ENCODE measurements around the gene HDLBP. TPM values are rescaled to one million over a fixed set of nuclear protein-coding genes. Genes with fewer than 3 reads are reported as not detected.
"Not testable (repeated sequence)": the region's sequence is repeated elsewhere in the genome, so short reads cannot be mapped to it uniquely, and the experiment has no call there.

The HDLBP gene
- total RNA-seq, 2 donors from 2014 or later = 274 to 287 TPM

GRCh38 chr2:241197947-241198346, 117.5 kb downstream of the HDLBP start:
- no peak for TF ChIP-seq CTCF (IDR thresholded peaks at IDR 0.05)
- Histone ChIP-seq H3K27me3 (no peaks in the 10 kb centered on the region), H3K9me3 (no peaks in the 10 kb centered on the region), H3K27ac (no peak overlapping the region), H3K4me3 (no peak overlapping the region), H3K4me1 (no peaks in the 10 kb centered on the region), H3K36me3 (no peaks in the 10 kb centered on the region)
- no peak for DNase-seq (ENCODE audit: low spot score)

GRCh38 chr2:241197246-241197645, 118.2 kb downstream of the HDLBP start:
- not testable (repeated sequence) for DNase-seq (ENCODE audit: low spot score); H3K9me3 ChIP-seq; H3K4me1 ChIP-seq; H3K4me3 ChIP-seq; H3K27ac ChIP-seq; H3K36me3 ChIP-seq; H3K27me3 ChIP-seq

- no peaks in the 10 kb centered on the region for H3K27me3 ChIP-seq
- H3K36me3 ChIP-seq = no peaks in the 10 kb centered on the region
- no peaks in the 10 kb centered on the region for H3K4me1 ChIP-seq
- H3K4me3 ChIP-seq = no peak overlapping the region
- DNase-seq (ENCODE audit: low spot score) = no peak
- TF ChIP-seq CTCF (IDR thresholded peaks at IDR 0.05) = no peak
- H3K9me3 ChIP-seq = no peaks in the 10 kb centered on the region
- H3K27ac ChIP-seq = no peak overlapping the region
Measured at GRCh38 chr2:241195506-241196130, 119.9 kb downstream of the HDLBP start.

- Histone ChIP-seq H3K36me3 (no peaks in the 10 kb centered on the region), H3K27me3 (no peaks in the 10 kb centered on the region), H3K27ac (no peak overlapping the region), H3K9me3 (no peaks in the 10 kb centered on the region), H3K4me1 (no peaks in the 10 kb centered on the region), H3K4me3 (no peak overlapping the region)
- DNase-seq (ENCODE audit: low spot score) = no peak
- no peak for TF ChIP-seq CTCF (IDR thresholded peaks at IDR 0.05)
Measured at GRCh38 chr2:241194811-241195210, 120.7 kb downstream of the HDLBP start.

- Histone ChIP-seq H3K9me3 (no peaks in the 10 kb centered on the region), H3K27me3 (no peaks in the 10 kb centered on the region), H3K4me1 (no peaks in the 10 kb centered on the region), H3K36me3 (no peaks in the 10 kb centered on the region), H3K4me3 (no peak overlapping the region), H3K27ac (no peak overlapping the region)
- no peak for DNase-seq (ENCODE audit: low spot score)
- TF ChIP-seq CTCF (IDR thresholded peaks at IDR 0.05) = no peak
Measured at GRCh38 chr2:241193271-241193670, 122.2 kb downstream of the HDLBP start.

GRCh38 chr2:241191081-241191480, 124.4 kb downstream of the HDLBP start:
- DNase-seq (ENCODE audit: low spot score) = no peak
- H3K27ac ChIP-seq = no peak overlapping the region
- no peaks in the 10 kb centered on the region for H3K27me3 ChIP-seq
- no peak for TF ChIP-seq CTCF (IDR thresholded peaks at IDR 0.05)
- H3K9me3 ChIP-seq = no peaks in the 10 kb centered on the region
- no peak overlapping the region for H3K4me3 ChIP-seq
- no peaks in the 10 kb centered on the region for H3K36me3 ChIP-seq
- H3K4me1 ChIP-seq = no peaks in the 10 kb centered on the region
